HG03457 (cell line): ENCODE data around the gene EMP2.

Experiments used
- ATAC-seq: cut with Tn5 transposase; IDR thresholded peaks from one replicate; pipeline ENCODE4 v1.9.1; 2021; ENCODE audit warnings: moderate number of reproducible peaks; ENCODE audit not compliant: unreplicated experiment

EMP2 gene

DNA sequence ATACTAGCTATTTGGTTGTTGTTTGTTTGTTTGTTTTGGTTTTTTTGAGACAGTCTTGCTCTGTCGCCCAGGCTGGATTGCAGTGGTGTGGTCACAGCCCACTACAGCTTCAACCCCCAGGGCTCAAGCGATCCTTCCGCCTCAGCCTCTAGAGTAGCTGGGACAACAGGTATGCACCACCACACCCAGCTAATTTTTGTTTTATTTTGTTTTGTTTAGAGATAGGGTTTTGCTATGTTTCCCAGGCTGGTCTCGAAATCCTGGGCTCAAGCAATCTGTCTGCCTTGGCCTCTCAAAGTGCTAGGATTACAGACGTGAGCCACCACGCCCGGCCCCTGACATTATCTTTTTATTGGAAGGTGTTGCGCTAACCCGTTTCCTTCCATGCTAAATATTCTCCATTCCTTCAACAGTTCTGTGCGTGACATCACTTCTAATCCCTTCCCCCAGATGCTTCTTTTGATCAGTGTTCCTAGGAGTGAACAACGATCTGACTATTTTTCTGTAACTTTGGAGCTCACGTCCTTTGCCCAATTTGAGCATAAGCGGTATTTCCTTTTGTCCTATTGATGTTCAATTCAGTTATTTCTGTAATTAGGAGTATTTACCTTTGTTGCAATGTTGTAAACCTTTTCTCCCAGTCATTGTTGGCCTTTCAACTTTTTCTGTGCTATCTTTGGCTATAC lies 30.2 kb upstream of the EMP2 start:
- no peak for ATAC-seq

DNA sequence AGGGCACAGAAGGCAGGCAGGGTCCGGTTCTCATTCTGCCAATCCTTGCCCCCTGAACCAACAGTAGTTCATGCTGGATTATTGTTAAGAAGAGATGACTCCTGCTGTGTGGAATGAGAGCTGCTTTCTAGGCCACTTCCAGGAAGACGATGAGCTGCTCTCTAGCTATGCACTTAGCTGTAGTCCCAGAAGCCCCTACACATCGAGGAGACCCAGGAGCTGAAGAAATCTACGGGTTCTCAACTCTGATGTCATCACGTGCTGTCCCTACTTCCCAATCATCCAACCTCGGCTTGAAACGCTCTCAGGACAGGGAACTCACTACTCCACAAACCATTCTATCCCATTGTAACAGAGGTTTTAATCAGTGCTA lies 29.0 kb upstream of the EMP2 start:
- no peak for ATAC-seq

DNA sequence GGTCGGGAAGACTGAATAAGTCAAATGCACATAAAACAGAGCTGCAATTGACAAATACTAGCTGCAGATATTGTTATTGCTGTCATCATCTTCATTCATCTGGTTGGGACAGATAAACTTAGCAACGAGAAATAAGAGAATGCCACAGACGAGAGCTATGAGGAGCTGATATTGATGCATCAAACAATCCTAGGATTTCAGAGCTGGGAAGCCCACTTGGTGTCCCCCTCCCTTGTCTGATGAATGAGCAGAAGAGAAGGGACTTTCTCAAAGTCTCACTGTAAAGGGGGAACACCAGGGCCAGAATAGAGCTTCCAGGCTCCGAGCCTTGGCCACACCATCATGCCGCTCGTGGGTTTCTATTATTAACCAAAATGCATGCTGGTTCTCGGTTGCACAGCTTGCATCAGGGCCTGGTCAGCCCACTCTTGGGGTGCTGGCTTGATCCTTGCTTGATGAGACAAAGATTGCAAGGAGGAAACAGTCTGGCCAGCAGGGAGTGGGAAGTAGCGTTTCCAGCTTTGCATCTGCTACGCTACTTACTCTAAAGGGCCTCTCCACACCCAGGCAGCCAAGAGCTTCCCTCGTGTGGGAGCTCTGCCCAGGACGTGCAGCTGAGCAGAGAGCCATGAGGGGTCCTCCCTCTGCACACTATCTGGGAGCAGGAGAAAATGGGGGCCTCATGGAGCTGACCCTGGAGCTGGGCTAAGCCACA lies 28.4 kb upstream of the EMP2 start:
- no peak for ATAC-seq

DNA sequence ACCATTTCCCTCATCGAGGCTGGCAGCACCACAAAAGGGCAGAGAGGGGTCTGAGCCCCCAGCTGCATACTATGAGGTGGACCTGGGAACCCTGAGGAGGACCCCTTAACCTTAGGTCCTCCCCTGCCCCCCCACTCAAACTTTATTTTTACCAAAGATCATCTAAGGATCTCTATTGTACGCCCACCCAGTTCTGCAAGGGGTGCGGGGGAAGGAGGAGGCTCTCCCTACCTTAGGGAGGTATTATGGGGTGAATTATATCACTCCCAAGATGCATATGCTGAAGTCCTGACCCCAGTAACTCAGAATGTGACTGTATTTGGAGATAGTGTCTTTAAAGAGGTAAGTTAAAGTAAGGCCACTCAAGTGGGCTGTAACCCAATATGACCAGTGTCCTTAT lies 26.8 kb upstream of the EMP2 start:
- ATAC-seq: no peak

DNA sequence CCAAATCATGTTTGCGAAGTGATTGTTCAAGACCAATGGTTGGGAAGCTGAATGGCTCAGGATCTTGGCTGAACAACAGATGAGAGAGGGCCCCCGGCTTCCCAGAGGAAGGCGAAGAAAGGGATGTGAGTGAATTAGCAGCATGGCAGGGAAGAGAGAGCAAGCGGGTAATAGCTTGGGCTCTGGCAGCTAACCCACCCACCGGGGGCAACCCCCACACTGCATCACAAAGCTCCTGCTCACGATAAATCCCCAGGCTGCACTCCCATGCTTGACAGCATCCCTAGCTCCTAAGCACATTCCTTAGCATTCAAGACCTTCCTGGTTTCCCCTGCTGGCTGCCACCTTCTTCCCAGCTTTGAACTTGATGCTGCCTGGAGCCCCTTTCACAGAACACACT lies 26.2 kb upstream of the EMP2 start:
- no peak for ATAC-seq

DNA sequence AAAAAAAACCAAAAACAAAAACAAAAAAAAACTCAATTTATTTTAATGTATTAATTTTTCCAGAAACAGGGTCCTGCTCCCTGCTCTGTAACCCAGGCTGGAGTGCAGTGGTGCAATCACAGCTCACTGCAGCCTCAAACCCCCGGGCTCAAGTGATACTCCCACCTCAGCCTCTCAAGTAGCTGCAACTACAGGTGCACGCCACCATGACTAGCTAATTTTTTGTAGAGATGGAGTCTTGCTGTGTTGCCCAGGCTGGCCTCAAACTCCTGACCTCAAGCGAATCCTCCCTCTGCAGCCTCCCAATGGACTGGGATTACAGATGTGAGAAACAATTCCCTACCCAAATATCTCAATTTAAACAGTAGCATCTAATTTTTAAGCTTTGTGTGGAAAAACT lies 25.2 kb upstream of the EMP2 start:
- ATAC-seq: no peak

DNA sequence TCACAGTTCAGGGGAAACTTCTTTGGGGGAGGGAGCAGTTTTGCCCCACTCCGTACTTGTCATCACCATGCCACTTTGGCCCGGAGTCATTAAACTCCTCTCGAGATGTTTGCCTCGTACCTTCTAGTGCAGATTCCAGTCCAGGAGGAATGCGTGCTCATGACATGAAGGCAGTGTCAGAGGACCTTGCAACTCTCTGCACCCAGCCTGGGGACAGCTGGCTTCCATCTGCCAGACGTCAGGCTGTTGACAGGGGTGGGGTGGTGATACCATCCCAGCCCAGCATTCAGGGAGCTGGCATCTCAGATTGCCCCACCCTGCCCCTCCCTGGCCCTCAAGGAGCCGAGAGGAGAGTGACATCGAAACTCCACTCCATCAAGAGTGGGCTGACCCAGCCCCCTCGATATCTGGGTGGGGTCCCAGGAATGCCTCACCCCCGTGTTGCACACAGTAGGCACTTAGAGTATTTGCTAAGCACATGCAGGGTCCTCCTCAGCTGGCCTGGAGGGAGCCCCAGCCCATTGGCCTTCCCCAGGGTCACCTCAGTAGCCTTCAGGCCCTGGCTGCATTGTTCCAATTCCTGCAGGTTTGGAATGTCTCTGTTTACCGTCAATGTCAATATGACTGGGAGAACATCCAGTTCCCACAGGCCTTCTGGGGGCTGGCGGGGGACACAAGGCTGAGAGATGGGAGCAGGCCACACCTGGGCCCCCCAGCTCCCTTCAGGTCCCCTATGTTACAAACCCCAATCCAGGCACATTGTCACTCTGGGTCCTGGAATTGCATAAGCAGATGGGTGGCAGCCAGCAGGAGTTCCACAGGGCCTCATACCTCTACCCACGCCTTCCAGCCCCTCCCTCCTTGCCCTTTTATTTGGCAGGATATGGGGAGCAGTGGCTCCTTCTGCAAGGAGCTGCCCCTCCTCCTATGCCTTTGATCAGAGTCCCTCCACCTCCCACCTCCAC lies 21.3 kb upstream of the EMP2 start:
- ATAC-seq: no peak

DNA sequence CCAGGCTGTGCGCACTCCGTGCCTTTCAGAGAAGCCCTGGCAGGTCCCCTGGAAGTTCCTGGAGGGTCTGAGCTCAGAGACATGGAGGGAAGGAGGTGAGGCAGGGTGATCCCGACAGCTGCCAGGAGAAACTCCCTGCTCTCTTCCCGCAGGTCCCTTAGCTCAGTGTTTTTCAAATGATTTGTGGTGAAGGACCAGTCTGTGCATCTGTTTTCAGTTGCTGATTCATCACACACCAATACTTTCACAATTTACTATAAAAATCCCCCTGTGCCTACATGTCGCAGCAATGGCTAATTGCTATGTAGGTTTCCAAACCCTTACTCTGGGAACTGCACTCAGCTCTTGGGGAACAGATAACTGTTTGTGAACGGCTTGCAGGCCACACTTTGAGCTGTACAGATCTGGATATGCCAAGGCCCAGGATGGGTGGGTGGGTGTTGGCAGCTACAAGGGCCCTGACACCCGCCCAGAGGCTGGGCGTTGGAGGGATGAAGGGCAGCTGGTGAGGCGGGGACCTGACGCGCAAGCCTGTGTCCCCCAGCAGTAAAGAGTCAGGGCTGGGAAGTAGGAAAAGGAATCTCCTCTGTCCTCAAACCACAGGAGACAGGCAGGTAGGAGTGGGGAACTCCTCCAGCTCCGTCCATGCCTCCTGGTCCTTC lies 20.5 kb upstream of the EMP2 start:
- no peak for ATAC-seq

DNA sequence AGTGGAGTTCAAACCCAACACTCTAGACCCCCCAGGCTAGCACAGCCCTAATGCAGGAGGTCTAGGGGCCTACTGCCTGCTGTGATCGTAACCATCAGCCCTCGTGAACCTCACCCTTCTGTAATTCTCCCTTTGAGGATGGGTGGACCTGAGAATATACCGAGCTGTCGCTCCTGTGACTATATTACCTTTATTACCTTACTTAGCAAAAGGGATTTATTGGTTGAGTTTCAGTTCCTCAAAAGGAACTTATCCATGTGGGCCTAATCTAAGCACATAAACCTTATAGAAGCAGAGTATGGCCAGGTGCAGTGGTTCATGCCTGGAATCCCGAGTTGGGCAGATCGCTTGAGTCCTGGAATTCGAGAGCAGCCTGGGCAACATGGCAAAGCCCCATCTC lies 19.2 kb upstream of the EMP2 start:
- no peak for ATAC-seq

DNA sequence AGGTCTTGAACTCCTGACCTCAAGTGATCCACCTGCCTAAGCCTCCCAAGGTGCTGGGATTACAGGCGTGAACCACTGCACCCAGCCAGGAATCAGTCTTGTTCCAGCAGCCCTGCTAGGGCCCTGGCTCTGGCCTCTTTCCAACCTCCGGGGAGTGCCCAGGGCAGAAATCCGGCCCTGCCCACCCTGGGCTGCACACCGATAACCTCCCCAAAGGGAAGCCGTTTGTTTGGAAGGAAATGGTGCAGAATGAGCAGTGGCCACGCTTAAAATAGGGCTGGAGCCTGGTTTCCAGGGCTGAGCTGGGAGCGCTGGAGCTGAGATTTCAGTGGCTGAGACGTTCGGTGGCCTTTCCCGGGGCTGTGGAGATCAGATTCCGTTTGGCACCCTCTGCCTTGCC lies 17.8 kb upstream of the EMP2 start:
- no peak for ATAC-seq

DNA sequence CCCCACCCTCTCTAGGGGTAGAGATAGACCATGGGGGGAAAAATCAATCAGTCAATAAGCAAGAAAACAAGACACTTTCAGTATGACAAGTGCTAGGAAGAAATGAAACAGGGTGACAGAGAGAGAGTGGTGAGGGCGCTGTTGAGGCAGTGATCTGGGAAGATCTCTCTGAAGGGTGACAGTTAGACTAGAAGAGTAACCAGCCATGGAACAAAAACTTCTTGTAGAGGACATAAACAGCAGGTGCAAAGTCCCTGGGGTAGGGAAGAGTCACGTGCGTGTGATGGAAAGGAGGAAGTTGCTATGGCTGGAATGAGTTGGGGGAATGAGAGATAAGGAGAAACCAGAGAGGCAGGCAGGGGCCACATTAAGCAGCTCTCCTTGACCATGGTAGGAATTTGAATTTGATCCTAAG lies 16.8 kb upstream of the EMP2 start:
- no peak for ATAC-seq

DNA sequence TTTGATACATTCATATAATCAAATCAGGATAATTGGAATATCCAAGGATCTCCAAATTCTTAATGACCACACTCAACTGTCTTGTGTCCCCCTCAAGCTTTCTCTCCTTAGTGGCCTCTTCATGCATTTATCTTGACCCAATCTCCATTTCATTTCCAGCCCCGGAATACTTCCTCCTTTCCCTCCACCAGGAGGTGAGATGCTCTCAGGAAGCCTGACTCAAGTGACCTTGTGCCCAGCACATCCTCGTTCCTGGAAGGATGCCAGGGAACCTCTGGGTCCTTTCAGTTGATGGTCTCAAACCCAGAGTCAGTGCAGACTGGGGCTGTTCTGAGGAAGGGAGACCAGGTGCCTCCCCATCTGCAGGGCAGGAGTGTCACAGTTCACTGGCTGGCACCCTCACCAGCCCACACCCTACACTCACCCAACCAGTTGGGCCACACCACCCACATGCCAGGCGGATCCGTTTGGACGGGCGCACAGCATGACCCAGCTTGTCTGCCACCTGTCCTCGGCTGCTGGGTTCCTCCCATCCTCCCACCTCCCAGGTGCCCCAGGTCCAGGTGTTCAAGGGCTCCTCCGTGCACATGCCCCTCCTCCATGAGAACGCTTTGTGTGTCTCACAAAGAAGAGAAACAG lies 14.0 kb upstream of the EMP2 start:
- ATAC-seq: no peak

DNA sequence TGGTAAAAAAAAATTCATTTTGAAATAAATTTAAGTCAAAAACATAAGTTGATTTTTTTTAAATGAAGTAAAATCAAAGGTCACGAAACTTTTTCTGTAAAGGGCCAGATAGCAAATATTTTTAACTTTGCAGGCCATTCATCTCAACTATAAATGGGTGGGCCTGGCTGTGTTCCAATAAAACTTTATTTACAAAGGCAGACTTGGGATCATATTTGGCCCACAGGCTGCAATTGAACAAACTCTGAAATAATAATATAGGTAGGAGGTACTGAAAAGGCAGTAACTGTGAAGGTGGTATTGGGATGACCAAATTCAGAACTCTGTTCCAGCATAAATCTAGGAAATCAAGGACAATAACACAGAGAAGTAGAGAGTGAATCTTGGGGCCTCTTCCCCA lies 12.2 kb upstream of the EMP2 start:
- ATAC-seq: no peak

DNA sequence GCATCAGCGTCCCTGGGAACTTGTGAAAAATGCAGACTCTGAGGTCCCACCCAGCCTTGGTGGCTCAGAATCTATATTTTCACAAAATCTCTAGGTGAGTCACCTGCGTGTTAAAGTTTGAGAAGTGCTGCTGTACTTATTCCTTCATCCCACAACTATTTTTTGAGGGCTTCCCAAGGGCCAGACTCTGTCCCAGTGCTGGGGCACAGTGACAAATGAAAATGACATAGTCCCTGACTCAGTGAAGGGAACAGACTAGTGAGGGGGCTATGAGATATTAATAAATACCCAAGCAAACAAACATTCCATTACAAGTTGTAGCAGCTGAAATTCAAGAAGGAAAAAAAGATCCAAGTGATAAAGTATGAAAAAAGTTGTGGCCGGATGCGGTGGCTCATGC lies 9.9 kb upstream of the EMP2 start:
- ATAC-seq: no peak

DNA sequence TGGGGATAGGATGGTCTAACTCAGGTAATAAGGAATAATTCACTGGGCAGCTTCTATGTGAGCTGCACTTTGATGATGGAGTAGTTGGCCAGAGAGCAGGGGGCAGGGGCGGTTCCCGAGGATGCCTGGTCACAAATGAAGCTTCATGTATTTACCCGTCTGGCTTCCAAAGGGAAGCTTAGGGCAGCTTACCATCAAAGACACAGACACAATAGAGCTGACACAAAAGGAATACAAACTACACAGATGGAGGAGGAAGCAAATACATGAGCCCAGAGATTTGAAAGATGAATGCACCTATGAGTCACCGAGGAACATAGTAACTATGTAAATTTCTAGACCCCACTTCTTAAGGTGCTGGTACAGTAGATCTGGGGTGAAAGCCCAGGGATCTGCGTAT lies 8.7 kb upstream of the EMP2 start:
- ATAC-seq: no peak

DNA sequence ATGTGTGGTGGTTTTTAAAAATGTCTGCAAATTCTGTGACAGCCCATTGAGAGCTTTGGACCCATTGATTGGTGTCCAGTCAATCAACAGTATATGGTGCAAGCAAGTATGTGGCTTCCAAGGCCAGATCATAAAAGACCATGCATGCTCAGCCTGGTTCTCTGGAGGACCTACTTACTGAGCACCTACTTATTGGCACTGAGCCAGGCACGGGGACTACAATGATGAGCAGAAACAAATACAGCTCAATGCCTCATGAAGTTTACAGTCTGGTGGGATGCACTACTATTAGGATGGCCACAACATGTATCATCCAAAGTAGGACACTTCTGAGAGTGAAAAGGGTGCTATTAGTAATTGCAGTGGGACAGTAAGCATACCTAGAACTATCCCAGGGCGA lies 7.2 kb upstream of the EMP2 start:
- ATAC-seq: no peak

DNA sequence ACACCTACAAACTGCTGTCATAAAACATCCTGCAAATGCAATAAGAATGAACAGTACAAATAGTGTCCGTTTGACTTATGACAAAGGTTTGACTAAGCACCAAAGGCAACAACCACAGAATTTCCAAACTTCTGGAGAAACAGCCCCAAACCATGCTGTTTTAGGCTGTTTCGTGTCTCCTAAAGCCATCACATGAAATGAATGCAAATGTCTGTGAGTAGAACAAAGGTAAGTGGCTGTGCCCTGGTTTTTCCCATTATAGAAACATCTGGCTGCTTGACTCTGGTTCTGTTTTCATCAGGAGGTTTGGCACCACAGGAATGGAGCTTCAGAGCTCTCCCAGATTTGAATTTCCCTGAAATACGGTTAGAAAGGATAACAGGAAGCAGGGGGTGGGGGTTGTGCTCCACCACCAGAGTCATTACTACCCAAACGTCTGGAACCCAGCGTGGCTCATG lies 4.6 kb upstream of the EMP2 start:
- no peak for ATAC-seq

DNA sequence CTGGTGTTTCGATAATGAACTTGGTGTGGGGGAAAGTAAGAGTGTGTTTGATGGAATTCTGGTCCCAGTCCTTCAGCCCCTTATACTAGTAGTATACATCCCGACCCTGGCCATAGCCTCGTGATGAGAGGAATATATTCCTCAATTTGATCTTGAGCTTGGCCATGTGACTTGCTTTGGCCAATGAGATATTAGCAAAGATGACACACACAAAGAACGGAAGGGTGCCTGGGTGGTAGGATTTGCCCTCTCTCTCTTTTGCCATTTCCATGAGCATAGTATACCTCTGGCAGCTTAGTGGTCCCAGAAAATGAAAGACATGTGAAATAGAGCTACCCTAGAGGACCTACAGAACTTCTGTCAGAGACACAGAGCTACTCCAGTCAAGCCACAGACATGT lies 2.9 kb upstream of the EMP2 start:
- no peak for ATAC-seq

DNA sequence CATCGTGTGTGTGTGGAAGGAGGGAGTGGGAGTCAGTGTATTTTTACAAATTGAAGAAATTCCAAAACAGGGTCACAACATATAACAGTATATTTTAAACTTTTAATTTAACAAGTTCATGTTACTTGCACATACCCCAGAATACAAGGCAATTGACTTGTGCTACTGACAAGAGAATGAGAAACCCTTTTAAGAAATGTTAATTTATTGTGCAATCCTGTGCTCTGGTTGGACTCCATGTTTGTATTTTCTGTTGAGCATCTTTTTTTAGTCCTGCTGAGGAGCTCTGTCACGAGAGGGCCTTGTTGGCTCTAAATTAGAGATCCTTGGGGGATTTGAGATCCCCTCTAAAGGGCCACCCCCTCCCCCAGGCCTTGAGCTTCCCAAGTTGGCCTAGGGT lies 1.1 kb upstream of the EMP2 start:
- ATAC-seq: no peak

DNA sequence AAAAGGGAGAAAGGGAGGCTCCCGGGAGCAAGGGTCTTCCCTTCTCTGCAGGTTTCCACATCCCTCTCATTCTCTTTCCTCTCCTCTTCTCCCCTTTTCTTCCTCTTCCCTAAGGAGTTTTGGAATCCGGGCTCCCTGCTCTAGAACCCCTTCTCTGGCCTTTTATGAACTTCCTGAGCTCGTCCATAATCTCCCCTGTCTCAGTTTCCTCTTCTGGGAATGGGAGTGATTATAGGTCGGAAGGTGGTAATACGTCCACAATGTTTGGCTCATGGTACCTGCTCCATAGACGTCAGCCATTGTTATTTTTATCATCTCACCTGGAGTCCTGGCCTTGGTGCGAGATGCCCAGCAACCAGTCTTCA lies 467 bp upstream of the EMP2 start:
- ATAC-seq: no peak

DNA sequence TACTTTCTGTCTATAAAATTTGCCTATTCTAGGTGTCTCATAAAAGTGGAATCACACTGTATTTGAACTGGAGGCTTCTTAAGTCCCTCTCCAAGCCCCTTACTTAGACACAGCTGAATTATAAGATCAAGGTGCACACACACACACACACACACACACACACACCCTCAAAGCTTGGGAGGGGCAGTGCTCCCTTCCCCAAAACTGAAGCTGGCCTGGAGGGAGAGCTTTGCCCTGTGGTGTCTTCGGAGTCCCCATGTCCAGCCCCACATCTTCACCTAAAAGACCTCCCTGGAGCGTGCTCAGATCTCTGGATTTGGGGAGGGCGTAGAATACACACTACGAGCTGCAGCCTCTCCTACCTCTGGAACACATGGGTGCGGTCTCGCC lies 828 bp downstream of the EMP2 start:
- no peak for ATAC-seq
